Measurements from ENCODE around the gene NRG3. TPM values are rescaled to one million over a fixed set of nuclear protein-coding genes. Genes with fewer than 3 reads are reported as not detected.

NRG3 gene
- total and polyA plus RNA-seq, 7 donors, result 0.03 to 0.10 TPM; not detected in 5

GRCh38 chr10:82622479-82622878 is 747.5 kb downstream of the NRG3 start:
- Histone ChIP-seq H3K36me3 (ENCODE audit: insufficient read depth in 1 of 2, low read depth in 1 of 2) (no peaks in the 10 kb centered on the region), H3K4me3 (no peak overlapping the region), H3K4me1 (no peaks in the 10 kb centered on the region), H3K27ac (no peak overlapping the region), H3K27me3 (ENCODE audit: insufficient read depth in 3 of 3, low read length in 2 of 3) (peaks cover 0 to 2% (median 0%) of the 10 kb centered on the region in 3 donors), H3K9me3 (no peaks in the 10 kb centered on the region)
- DNase-seq (no peak), ATAC-seq (no peak)
- TF ChIP-seq CTCF (IDR thresholded peaks at IDR 0.05), result no peak
- intact Hi-C loops (cut with DNase I), result no loop called here
- WGBS, 3 donors, result 90 to 93% (median 90%) methylated on average over 5 of the region's 5 CpGs

GRCh38 chr10:82625512-82626189 is 750.7 kb downstream of the NRG3 start:
- H3K27ac ChIP-seq, result no peak overlapping the region
- intact Hi-C loops (cut with DNase I), result no loop called here
- no peaks in the 10 kb centered on the region for H3K4me1 ChIP-seq
- H3K4me3 ChIP-seq, result no peak overlapping the region
- H3K27me3 ChIP-seq (ENCODE audit: insufficient read depth in 3 of 3, low read length in 2 of 3), result no peaks in the 10 kb centered on the region
- no peaks in the 10 kb centered on the region for H3K36me3 ChIP-seq (ENCODE audit: insufficient read depth in 1 of 2, low read depth in 1 of 2)
- DNase-seq, result no peak
- no peak for TF ChIP-seq CTCF (IDR thresholded peaks at IDR 0.05)
- no peak for ATAC-seq
- H3K9me3 ChIP-seq, result no peaks in the 10 kb centered on the region

- DNase-seq, result no peak
- Histone ChIP-seq H3K9me3 (no peaks in the 10 kb centered on the region), H3K27me3 (ENCODE audit: insufficient read depth in 3 of 3, low read length in 2 of 3) (no peaks in the 10 kb centered on the region), H3K4me3 (no peak overlapping the region), H3K36me3 (ENCODE audit: insufficient read depth in 1 of 2, low read depth in 1 of 2) (no peaks in the 10 kb centered on the region), H3K27ac (no peak overlapping the region), H3K4me1 (no peaks in the 10 kb centered on the region)
- intact Hi-C loops (cut with DNase I), result no loop called here
- WGBS, 3 donors, result 15 to 23% (median 23%) methylated on average over 3 of the region's 3 CpGs
- no peak for ATAC-seq
- no peak for TF ChIP-seq CTCF (IDR thresholded peaks at IDR 0.05)
Observed at GRCh38 chr10:82628373-82628772, 753.4 kb downstream of the NRG3 start.

GRCh38 chr10:82643076-82643475 is 768.1 kb downstream of the NRG3 start:
- DNase-seq, result no peak
- intact Hi-C loops (cut with DNase I), result no loop called here
- no peak overlapping the region for H3K27ac ChIP-seq

More at GRCh38 chr10:82643076-82643475, 768.1 kb downstream of the NRG3 start:
- H3K4me1 ChIP-seq, result no peaks in the 10 kb centered on the region
- no peak for ATAC-seq
- no peak for TF ChIP-seq CTCF (IDR thresholded peaks at IDR 0.05)
- no peaks in the 10 kb centered on the region for H3K36me3 ChIP-seq (ENCODE audit: insufficient read depth in 1 of 2, low read depth in 1 of 2)
- H3K4me3 ChIP-seq, result no peak overlapping the region
- 63 to 81% (median 66%) methylated on average over 1 of the region's 1 CpG for WGBS, 3 donors
- H3K27me3 ChIP-seq (ENCODE audit: insufficient read depth in 3 of 3, low read length in 2 of 3), result no peaks in the 10 kb centered on the region
- no peaks in the 10 kb centered on the region for H3K9me3 ChIP-seq
